HG02885 (cell line): ENCODE measurements around the gene SMYD5.

Experiments
- ATAC-seq: cut with Tn5 transposase; IDR thresholded peaks from one replicate; pipeline ENCODE4 v1.9.1; 2021; ENCODE audit warnings: mild to moderate bottlenecking; ENCODE audit not compliant: unreplicated experiment, poor library complexity

The SMYD5 gene

DNA sequence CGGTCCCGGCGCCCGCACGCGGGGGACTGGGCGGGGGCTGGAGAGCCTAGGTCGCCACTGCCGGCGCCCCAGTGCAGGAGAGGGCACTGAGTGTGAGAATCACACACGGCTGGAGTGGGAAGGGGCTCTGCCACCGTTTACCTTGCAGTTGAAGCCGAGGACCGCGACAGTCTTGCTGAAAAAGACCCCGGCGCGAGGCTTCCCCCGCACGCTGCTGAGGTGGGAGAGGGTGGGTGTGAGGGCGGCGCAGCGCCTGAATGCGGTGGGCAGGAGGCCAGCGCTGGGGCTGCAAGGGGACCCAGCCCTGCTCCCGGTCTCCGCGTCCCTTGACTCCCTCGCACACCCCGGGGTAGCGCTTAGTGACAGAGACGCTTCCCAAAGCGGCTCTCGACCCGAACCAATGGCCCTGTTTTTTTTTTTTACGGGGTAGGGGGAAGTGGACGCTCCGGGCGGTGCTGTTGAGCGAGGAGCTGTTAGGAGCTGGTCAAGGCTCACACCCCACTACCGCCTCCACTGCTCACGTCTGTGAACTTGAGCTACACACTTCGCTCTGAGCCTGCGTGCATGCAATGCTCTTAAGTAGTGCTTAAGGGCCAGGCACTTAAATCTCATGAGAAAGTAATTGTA lies 10.9 kb upstream of the SMYD5 start:
- ATAC-seq: no peak

DNA sequence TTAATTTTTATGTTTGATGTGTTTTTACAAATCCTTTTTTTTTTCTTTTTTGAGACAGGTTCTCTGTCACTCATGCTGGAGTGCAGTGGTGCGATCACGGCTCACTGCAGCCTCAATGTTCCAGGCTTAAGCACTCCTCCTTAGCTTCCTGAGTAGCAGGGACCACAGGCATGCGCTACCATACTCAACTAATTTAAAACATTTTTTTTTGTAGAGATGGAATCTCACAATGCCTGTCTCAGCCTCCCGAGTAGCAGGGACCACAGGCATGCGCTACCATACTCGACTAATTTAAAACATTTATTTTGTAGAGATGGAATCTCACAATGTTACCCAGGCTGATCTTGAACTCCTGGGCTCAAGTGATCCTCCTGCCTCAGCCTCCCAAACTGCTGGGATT lies 8.4 kb upstream of the SMYD5 start:
- no peak for ATAC-seq

DNA sequence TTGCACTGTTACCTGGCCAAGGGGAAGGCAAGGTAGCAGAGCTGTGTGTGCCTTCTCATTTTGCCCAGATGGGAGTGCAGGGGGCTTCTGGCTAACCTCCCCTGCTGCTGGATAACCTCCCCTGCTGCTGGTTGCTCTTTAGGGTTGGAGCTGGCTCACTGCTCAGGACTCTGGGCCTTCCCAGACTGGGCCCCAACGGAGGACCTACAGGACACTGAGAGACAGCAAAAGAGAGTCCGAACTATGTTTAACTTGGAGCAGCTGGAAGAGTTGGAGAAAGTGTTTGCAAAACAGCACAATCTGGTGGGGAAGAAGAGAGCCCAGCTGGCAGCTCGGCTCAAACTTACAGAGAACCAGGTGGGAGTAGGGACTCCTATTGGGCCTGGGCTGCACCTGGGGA lies 5.8 kb upstream of the SMYD5 start:
- ATAC-seq: no peak

- ATAC-seq: no peak
Measured at GRCh38 chr2:73210019-73210418, 4.0 kb upstream of the SMYD5 start.

DNA sequence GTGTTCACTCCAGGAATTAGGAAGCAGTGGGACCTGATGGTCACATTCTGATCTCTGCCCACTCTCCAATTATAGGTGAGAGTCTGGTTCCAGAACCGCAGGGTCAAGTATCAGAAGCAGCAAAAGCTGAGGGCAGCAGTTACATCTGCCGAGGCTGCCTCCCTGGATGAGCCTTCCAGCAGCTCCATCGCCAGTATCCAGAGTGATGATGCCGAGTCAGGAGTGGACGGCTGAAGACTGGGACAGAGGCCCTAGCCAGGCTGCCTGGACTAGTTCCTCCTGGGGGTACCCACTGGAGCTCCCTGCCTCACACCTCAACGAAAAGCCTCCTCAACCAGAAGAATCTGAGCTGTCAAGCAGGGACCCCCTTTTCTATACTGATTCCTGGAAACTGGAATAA lies 3.3 kb upstream of the SMYD5 start:
- no peak for ATAC-seq

GRCh38 chr2:73212098-73212447 lies 2.0 kb upstream of the SMYD5 start:
- ATAC-seq: no peak

DNA sequence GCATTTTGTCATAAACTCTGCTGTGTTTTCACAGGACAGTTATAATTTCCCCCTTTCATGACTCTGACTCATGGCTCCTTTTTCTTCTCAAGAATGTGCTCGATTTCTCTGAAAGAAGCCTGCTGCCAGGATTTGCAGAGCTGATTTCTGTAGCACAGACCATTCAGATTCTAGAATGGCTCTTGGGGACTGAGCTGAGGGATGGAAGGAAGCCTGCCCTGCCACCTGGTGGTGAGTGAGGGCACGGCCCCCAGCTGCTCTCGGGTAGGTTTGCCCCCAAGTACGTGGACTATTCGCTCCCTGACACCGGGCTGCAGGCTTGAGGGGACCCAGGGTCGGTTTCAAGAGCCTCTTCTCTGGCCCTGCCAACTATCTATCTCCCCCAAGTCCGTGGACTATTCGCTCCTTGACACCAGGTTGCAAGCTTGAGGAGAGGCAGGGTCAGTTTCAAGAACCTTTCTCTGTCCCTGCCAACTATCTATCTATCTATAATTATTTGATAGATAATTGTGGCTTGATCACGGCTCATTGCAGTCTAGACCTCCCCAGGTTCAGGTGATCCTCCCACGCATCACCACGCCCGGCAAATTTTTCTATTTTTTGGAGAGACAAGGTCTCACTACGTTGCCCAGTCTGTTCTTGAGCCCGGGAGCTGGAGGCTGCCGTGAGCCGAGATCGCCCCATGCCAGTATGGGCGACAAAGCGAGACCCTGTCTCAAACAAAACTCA lies 1.4 kb upstream of the SMYD5 start:
- peak; percentile 76 for ATAC-seq

GRCh38 chr2:73215254-73215653 lies 1.2 kb downstream of the SMYD5 start:
- no peak for ATAC-seq

DNA sequence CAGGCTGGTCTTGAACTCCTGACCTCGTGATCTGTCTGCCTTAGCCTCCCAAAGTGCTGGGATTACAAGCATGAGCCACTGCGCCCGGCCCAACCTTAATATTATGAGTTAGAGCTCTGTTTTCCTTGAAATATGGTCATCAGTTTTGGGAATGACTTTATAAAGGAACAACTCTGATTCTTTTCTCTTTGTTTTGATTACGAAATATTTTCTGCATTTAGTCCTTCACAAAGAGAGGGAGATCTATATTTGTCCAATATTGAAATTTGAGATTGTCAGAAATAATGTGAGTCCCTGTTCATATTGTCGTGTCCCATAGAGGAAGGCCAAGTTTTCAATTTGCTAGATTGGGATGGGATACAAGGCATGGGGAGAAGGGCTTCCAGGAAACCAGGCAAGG lies 3.1 kb downstream of the SMYD5 start:
- no peak for ATAC-seq

DNA sequence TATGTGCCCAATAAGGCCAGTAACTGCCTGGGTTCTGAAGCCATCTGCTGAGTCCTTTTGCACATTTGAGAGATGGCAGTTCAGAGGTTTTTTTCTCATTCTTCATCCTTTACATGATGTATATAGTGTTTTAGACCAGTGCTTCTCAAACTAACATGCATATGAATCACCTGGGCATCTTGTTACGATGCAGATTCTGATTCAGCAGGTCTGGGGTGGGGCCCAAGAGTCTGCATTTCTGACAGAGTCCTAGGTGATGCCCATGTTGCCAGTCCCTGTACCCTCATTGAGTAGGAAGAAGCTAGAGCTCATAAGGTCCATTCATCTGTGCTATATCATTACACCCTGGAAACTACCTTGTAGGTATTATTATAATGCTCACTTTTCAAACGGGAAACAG lies 3.8 kb downstream of the SMYD5 start:
- ATAC-seq: no peak

DNA sequence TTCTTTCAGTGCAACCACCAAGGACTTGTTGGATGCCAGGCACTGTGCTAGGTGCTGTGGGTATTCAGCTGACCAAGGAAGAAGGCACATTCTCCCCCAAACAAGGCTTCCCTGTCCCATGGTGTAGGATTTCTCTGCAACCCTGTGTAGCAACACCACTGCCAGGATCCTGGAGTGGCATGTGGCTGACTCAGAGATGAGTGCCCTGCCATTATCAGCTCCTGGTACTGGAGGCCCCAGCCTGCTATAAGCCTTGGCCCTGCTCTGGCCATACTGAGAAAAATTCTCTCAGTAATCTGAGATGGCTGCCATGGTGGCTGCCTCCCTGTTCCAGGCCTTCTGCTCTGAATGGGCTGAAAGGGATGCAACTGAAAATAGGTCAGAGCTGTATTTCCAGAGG lies 4.3 kb downstream of the SMYD5 start:
- no peak for ATAC-seq

- no peak for ATAC-seq
Measured at GRCh38 chr2:73223821-73224220, 9.8 kb downstream of the SMYD5 start.

DNA sequence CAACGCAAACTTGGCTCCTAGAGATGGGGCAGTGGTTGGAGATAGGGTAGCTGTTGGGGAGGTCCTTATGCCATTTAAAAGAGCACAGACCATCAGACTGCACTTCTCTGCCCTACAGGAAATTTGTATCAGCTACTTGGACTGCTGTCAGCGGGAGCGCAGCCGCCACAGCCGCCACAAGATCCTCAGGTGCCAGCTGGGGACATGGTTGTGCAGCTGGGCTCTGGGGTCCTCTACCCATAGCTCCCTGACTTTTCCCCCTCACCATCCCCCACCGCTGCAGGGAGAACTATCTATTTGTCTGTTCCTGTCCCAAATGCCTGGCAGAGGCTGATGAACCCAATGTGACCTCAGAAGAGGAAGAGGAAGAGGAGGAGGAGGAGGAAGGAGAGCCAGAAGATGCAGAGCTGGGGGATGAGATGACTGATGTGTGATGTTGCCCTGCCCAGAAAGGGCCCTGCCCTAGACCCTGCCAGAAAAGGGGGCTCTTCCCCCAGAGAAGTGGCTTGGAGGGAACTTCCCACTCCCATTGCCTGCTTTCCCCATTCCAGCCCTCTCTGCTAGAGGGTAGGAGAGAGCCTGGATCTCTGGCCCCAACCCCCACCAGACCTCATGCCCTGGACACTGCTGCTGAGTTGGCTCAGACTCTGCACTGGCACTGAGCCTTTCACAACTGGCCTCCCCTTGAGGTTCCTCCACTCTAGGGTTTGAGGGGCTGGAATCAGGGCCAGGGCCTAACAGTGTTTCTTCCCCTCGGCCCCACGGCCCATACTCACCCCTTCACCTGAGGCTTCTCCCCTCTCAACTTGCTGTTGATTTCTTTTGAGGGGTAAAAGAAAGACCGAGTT lies 11.7 kb downstream of the SMYD5 start:
- no peak for ATAC-seq

DNA sequence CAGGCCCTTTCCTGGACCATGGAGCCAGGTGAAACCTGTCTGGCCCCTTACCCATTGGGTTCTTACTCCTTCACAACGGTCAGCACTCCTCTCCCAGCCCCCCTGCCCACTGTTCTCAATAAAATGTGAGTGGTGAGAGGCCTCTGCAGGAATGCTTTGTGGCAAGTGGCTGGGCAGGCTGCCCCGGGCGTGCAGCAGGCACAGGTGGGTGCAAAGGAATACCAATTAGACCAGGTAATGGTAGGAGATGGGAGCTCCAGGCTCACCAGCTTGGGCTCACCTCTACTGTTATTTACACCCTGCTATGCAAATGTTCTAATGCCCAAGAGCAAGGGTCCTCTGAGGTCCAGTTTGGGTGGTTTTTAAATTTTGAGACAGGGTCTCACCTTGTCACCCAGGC lies 13.0 kb downstream of the SMYD5 start:
- ATAC-seq: no peak

- no peak for ATAC-seq
Measured at GRCh38 chr2:73228631-73229030, 14.6 kb downstream of the SMYD5 start.

DNA sequence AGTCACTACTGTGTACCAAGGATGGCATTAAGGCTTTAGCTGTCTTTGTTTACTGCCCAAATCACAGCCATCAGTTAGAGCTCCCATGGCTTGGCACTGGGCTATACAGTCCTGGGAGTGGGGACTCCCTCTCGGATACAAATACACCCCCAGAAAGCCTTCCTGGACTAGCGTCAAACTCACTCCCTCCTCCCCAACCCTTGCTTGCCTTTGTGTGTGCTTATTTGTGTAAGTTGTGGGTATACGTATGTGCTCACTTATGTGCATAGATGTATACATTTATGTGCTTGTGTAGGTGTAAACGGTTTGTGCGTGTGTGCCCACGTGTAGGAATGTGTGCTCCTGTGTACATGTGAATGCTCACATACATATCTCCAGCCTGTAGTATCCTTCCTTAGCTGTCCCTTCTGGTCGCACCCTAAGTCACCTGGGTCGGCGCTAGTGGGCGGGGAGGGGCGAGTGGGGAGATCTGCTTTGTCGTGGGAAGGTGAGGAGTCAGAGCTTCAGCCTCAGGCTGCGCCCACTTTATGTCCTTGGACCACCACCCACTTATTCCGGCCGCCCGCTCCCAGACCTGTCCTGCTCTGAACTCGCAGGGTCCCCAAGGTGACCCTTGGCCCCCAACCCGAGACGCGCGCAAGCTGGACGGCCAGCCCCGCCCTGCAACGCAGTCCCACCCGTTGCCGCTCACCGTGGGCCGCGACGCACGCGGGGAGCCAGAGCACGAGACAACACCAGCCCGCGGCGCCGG lies 18.5 kb downstream of the SMYD5 start:
- ATAC-seq: peak; percentile 7

DNA sequence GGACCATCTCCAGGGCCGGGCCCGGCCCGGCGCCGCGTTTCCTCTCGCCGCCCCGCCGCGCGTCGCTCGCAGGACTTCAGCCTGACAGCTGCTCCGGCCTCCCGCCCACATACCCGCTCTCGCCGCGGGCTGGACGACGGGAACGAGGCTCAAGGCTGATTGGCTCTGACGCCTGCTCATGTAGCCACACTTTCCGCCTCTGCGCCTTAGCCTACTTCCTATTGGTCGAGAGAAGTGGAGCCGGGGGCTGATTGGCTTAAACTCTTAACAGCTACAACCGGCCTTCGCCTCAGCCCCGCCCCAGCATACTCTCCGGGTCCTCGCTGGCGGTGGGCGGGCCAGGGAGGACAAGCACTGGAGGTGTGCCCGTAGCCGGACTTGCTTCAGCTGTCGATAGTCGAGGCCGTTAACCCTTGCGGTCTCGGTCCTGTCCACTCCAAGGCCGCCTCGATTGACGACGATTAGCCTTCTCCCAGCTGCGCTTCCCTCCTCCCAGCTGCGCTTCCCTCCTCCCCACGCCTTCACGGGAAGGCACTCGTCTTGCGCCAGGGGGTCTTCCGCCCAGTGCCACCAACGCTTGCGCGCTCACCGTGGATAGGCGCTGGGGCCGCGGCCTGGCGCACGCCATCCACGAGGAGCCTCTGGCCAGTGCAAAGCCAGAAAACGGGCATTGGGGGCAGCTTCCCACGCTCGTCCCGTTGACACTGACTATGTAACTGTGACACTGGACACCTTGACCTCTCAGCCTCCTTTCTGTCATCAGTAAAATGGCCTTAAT lies 19.3 kb downstream of the SMYD5 start, which contains the start of gene PRADC1:
Gene PRADC1, minus strand, starts transcription at position 86 of the 778 bp plus-strand sequence. Its CDS starts 79 bp downstream, at position 7.
- ATAC-seq: peak; percentile 92

DNA sequence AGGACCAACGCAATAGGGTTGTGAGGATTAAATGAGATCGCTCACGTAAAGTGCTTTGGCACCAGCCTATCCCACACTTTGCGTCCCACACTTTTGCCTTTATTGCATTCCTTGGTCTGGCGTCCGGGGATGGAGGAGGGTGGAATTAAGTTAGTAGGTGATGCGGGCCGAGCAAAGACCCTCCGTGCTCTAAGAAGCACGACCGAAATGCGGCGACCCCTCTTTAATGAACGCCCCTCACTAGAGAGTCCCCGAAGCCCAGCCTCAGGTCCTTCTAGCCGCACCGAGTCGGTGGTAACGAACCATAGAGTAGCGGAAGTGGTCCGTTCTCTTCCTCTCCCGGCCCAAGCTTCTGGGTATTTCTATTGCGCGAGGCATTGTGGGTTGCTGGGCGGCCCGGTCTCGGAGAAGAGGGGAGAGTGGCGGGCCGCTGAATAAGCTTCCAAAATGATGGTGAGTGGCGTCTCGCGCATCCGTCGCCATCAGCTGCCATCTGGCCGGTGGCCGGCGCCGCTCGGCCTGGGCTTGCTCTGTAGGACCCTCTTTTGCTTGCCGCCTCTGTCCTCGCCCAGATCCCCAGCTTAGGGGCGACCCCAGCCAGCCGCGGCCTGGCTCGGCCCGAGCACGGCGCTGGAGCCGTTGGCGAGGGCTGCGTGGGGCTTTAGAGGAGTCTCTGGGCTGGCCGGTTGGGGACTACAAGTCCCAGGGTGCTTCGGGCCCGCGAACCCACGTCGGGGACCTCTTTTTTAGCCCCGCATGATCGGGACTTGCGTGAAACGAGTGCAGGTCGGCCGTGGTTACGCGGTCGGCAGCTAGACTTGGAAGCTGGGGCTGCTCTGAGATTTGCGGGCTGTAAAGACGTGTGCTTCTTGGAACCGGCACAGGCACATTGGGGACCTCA lies 20.1 kb downstream of the SMYD5 start, which contains the start of gene CCT7:
Gene CCT7, plus strand, starts transcription at position 377 of the 901 bp plus-strand sequence. Its CDS starts 71 bp downstream, at position 448.
- ATAC-seq: peak; percentile 63
